Right lobe of liver (tissue), 4 donors: Measurements from ENCODE around the gene MSH3.

ENCODE experiments used
- POLR2A ChIP-seq: fragments of 450-650 bp; IDR thresholded peaks from one replicate; pipeline ENCODE4 v1.6.1; 2017; ENCODE audit warnings: antibody characterized with exemption, mild to moderate bottlenecking
- TF ChIP-seq, protein P1 (sequence below), 4 donors: fragments of 200-600 bp in 3 of 4; fragments of 450-650 bp in 1 of 4; IDR thresholded peaks; one replicate each; pipeline versions ENCODE4 v1.5.1 to v1.8.0; 2016 to 2022; ENCODE audit warnings: antibody characterized with exemption in 4 of 4, mild to moderate bottlenecking in 2 of 4
- donor health status: DM: no; HTN: no; CAD: no.
- donor health status: DM: no; HTN: no; CAD: no.
- donor health status: DM: no; HTN: yes; CAD: no.

DNA sequence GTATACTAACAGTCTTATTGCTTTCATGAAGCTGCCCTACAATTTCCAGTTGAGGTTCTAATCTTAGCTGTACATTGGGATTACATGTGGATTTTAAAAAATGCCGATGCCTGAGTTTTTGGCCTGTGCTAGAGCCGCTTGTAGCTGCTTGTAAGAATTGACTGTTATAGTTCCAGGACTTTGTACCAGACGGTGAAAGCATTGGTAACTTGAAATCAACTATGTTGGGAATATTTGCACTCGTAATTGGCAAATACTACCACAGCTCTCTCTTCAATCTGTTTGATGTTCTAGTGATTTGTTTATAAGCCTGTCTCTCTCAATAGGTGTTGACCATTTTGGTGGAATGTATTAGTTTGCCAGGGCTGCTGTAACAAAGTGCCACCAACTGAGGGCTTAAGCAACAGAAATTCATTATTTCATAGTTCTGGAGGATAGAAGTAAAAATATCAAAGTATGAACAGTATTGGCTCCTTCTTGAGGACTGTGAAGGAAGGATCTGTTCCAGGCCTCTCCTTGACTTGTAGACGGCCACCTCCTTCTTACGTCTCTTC, 50.8 kb downstream of the MSH3 start:
- TF ChIP-seq, protein P1, sequence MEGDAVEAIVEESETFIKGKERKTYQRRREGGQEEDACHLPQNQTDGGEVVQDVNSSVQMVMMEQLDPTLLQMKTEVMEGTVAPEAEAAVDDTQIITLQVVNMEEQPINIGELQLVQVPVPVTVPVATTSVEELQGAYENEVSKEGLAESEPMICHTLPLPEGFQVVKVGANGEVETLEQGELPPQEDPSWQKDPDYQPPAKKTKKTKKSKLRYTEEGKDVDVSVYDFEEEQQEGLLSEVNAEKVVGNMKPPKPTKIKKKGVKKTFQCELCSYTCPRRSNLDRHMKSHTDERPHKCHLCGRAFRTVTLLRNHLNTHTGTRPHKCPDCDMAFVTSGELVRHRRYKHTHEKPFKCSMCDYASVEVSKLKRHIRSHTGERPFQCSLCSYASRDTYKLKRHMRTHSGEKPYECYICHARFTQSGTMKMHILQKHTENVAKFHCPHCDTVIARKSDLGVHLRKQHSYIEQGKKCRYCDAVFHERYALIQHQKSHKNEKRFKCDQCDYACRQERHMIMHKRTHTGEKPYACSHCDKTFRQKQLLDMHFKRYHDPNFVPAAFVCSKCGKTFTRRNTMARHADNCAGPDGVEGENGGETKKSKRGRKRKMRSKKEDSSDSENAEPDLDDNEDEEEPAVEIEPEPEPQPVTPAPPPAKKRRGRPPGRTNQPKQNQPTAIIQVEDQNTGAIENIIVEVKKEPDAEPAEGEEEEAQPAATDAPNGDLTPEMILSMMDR (IDR thresholded peaks at IDR 0.05): no peak
- no peak for TF ChIP-seq POLR2A
